ENCODE data around the gene SUN5. TPM values are rescaled to one million over a fixed set of nuclear protein-coding genes. Genes with fewer than 3 reads are reported as not detected.

Gene SUN5
- total RNA-seq, 1 experiment from 2014 or later = not detected

DNA sequence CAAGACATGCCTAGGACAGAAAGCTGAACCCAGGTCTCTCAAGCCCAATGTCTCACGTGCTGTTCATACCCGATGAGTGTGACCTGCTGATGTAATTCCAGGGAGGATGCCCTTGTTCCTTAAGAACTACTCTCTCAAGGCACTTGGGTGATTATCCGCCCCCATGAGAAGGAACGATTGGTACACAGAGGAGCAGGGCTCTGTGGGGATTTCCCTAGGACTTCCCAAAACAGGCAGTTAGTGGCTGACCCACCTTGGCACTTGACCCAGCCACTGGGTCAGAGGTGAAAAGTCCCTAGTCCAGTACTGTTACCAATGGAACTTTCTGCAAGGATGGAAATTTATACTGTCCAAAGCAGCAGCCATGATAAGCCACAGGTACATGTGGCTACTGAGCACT, 18.1 kb upstream of the SUN5 start:
- no peaks in the 10 kb centered on the region for H3K27me3 Mint-ChIP-seq (ENCODE audit: low read depth)
- TF ChIP-seq, protein P1, sequence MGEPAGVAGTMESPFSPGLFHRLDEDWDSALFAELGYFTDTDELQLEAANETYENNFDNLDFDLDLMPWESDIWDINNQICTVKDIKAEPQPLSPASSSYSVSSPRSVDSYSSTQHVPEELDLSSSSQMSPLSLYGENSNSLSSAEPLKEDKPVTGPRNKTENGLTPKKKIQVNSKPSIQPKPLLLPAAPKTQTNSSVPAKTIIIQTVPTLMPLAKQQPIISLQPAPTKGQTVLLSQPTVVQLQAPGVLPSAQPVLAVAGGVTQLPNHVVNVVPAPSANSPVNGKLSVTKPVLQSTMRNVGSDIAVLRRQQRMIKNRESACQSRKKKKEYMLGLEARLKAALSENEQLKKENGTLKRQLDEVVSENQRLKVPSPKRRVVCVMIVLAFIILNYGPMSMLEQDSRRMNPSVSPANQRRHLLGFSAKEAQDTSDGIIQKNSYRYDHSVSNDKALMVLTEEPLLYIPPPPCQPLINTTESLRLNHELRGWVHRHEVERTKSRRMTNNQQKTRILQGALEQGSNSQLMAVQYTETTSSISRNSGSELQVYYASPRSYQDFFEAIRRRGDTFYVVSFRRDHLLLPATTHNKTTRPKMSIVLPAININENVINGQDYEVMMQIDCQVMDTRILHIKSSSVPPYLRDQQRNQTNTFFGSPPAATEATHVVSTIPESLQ (CRISPR knock-in tag; IDR thresholded peaks at IDR 0.05) = no peak
- no peak for TF ChIP-seq ETV6 (CRISPR knock-in tag; IDR thresholded peaks at IDR 0.05)
- no peak for TF ChIP-seq FOXJ3 (CRISPR knock-in tag; IDR thresholded peaks at IDR 0.05; ENCODE audit: borderline replicate concordance)
- H3K9me3 Mint-ChIP-seq = no peaks in the 10 kb centered on the region
- ATAC-seq = no peak
- no peaks in the 10 kb centered on the region for H3K36me3 Mint-ChIP-seq
- ChIA-PET CTCF (interaction anchor here (0.6 to 1.3 kb wide), 2 partner anchors 17 to 26 kb away, joined by 3 to 4 read pairs; no protein-coding TSS in a partner anchor), POLR2A (no interaction called here)
- no peak for DNase-seq (ENCODE audit: low spot score)
- no peaks in the 10 kb centered on the region for H3K4me1 Mint-ChIP-seq
- H3K4me3 Mint-ChIP-seq = no peak overlapping the region
- H3K27ac Mint-ChIP-seq = no peak overlapping the region

DNA sequence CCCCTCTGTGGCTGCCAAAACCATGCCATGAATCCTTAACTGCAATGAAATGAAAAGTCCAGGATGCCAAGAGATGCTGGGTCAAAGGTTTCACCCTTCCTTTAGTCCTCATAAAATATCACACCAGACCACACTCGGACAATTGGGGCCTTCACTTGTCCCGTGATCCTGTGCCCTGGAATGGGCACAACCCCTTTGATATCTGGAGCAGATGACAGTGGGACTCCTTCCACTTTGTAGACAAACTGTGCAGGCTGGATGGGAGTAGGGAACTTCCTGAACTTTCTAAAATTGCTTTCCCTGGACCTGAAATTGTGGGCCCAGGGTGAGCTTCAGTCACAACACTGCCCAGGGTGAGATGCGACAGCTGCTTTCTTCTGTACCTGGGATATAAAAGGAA, 17.6 kb upstream of the SUN5 start:
- CTCF ChIA-PET = interaction anchor here (0.6 to 1.3 kb wide), 2 partner anchors 17 to 26 kb away, joined by 3 to 4 read pairs; no protein-coding TSS in a partner anchor
- TF ChIP-seq ZBTB21 (CRISPR knock-in tag; IDR thresholded peaks at IDR 0.05; ENCODE audit: borderline replicate concordance) (no peak), NFE2L1 (CRISPR knock-in tag; IDR thresholded peaks at IDR 0.05) (no peak), ESRRA (CRISPR knock-in tag; IDR thresholded peaks at IDR 0.05; ENCODE audit: borderline replicate concordance) (no peak), HMGA2 (CRISPR knock-in tag; IDR thresholded peaks at IDR 0.05) (no peak)
- TF ChIP-seq, protein P2, sequence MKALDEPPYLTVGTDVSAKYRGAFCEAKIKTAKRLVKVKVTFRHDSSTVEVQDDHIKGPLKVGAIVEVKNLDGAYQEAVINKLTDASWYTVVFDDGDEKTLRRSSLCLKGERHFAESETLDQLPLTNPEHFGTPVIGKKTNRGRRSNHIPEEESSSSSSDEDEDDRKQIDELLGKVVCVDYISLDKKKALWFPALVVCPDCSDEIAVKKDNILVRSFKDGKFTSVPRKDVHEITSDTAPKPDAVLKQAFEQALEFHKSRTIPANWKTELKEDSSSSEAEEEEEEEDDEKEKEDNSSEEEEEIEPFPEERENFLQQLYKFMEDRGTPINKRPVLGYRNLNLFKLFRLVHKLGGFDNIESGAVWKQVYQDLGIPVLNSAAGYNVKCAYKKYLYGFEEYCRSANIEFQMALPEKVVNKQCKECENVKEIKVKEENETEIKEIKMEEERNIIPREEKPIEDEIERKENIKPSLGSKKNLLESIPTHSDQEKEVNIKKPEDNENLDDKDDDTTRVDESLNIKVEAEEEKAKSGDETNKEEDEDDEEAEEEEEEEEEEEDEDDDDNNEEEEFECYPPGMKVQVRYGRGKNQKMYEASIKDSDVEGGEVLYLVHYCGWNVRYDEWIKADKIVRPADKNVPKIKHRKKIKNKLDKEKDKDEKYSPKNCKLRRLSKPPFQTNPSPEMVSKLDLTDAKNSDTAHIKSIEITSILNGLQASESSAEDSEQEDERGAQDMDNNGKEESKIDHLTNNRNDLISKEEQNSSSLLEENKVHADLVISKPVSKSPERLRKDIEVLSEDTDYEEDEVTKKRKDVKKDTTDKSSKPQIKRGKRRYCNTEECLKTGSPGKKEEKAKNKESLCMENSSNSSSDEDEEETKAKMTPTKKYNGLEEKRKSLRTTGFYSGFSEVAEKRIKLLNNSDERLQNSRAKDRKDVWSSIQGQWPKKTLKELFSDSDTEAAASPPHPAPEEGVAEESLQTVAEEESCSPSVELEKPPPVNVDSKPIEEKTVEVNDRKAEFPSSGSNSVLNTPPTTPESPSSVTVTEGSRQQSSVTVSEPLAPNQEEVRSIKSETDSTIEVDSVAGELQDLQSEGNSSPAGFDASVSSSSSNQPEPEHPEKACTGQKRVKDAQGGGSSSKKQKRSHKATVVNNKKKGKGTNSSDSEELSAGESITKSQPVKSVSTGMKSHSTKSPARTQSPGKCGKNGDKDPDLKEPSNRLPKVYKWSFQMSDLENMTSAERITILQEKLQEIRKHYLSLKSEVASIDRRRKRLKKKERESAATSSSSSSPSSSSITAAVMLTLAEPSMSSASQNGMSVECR (CRISPR knock-in tag; IDR thresholded peaks at IDR 0.05; ENCODE audit: borderline replicate concordance) = no peak

DNA sequence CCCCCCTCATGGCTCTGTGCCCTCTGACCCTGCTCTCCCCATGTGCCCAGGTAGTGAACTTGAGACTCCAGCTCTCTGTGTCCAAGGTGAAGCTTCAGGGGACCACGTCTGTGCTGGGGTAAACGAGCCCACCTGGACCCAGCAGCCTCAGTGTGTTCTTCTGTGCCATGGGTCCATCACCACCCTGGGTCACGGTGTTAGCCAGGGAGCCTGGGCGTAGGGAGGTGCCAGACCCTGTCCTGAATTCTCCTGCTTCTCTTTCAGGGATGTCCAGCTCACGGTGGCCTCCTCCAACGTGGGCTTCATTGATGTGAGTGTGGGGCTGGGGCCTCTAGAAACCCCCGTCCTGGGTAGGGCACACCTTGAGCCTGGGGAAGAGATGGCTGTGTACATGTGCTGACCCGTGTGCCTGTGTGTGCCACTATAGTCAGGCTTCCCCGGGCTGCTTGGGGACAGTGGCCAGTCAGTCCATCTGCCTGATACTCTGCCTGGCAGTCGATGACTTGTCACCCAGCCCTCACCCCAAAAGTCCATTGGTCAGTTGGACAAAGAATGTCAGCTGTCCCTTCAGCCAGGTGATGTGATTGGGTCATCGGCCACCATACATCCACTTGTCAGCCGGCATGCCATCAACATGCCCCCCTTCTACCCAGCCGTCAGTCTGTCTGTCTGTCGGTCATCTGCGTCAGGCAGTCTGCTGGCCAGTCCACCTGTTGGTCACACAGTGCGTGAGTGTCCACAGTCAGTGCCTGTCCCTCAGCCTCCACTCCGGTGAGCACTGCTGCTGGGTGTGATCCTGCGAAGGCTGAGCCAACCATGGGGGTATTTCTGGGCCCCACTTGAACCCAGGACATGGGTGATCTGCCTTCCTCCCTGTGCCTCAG, 16.3 kb upstream of the SUN5 start:
- Mint-ChIP-seq H3K36me3 (no peaks in the 10 kb centered on the region), H3K4me3 (no peak overlapping the region), H3K27ac (no peak overlapping the region), H3K27me3 (ENCODE audit: low read depth) (no peaks in the 10 kb centered on the region), H3K9me3 (no peaks in the 10 kb centered on the region), H3K4me1 (no peaks in the 10 kb centered on the region)
- DNase-seq (ENCODE audit: low spot score) (no peak), ATAC-seq (no peak)
- CTCF ChIA-PET = no interaction called here
- TF ChIP-seq, protein P3, sequence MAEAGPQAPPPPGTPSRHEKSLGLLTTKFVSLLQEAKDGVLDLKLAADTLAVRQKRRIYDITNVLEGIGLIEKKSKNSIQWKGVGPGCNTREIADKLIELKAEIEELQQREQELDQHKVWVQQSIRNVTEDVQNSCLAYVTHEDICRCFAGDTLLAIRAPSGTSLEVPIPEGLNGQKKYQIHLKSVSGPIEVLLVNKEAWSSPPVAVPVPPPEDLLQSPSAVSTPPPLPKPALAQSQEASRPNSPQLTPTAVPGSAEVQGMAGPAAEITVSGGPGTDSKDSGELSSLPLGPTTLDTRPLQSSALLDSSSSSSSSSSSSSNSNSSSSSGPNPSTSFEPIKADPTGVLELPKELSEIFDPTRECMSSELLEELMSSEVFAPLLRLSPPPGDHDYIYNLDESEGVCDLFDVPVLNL (CRISPR knock-in tag; IDR thresholded peaks at IDR 0.05; ENCODE audit: borderline replicate concordance, low read depth) = no peak
- POLR2A ChIA-PET = no interaction called here

More for the DNA sequence above, 17.6 kb upstream of the SUN5 start:
- Mint-ChIP-seq H3K27ac (no peak overlapping the region), H3K9me3 (no peaks in the 10 kb centered on the region), H3K4me1 (no peaks in the 10 kb centered on the region), H3K4me3 (no peak overlapping the region), H3K27me3 (ENCODE audit: low read depth) (no peaks in the 10 kb centered on the region), H3K36me3 (no peaks in the 10 kb centered on the region)
- POLR2A ChIA-PET = no interaction called here
- ATAC-seq = no peak
- no peak for DNase-seq (ENCODE audit: low spot score)
